ENCODE data around the gene MPST.

DNA sequence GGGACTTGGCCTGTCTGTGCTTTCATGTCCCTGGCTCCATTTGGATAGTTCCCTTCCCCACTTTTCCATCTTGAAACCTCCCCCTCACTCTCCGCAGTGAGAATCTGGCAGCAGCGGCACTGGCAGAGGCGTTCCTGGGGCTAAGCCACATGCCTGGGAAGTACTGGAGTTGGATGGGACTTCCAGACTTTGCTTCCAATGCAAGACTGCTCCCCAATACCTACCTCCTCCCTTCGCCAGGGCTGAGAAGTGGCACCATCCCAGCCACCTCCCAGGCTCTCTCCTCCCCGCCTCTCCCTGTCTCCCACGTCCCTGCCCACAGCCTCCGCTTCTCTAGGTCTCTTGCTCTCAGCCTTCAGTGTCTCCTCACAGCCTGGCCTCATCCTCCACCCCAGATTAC is 16.9 kb upstream of the MPST start:
- TF ChIP-seq, protein P1, sequence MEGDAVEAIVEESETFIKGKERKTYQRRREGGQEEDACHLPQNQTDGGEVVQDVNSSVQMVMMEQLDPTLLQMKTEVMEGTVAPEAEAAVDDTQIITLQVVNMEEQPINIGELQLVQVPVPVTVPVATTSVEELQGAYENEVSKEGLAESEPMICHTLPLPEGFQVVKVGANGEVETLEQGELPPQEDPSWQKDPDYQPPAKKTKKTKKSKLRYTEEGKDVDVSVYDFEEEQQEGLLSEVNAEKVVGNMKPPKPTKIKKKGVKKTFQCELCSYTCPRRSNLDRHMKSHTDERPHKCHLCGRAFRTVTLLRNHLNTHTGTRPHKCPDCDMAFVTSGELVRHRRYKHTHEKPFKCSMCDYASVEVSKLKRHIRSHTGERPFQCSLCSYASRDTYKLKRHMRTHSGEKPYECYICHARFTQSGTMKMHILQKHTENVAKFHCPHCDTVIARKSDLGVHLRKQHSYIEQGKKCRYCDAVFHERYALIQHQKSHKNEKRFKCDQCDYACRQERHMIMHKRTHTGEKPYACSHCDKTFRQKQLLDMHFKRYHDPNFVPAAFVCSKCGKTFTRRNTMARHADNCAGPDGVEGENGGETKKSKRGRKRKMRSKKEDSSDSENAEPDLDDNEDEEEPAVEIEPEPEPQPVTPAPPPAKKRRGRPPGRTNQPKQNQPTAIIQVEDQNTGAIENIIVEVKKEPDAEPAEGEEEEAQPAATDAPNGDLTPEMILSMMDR (IDR thresholded peaks at IDR 0.05; ENCODE audit: low read depth, low read length, poor library complexity, severe bottlenecking): no peak
- TF ChIP-seq EZH2phosphoT487 (IDR thresholded peaks at IDR 0.05; ENCODE audit: borderline replicate concordance, low read length): no peak
